ENCODE data around the gene CCT3. TPM values are rescaled to one million over a fixed set of nuclear protein-coding genes. Genes with fewer than 3 reads are reported as not detected.

Gene CCT3
- total RNA-seq, 1 donor from 2014 or later = 347 TPM

Other genes with a start within 250 kb of the CCT3 start
- gene LMNA, start 223.6 kb downstream of the CCT3 start, total RNA-seq (ENCODE audit: unreplicated experiment) = 47.7 TPM
- 4.0 TPM for gene SEMA4A, start 184.7 kb downstream of the CCT3 start, total RNA-seq (ENCODE audit: unreplicated experiment)
- 66.0 TPM for gene SLC25A44, start 144.2 kb downstream of the CCT3 start, total RNA-seq (ENCODE audit: unreplicated experiment)
- gene PMF1, start 125.3 kb downstream of the CCT3 start, total RNA-seq (ENCODE audit: unreplicated experiment) = 31.6 TPM
- not detected for gene BGLAP, start 96.1 kb downstream of the CCT3 start, total RNA-seq (ENCODE audit: unreplicated experiment)
- gene PAQR6, start 90.2 kb downstream of the CCT3 start, total RNA-seq (ENCODE audit: unreplicated experiment) = 10.8 TPM
- 86.6 TPM for gene SMG5, start 55.5 kb downstream of the CCT3 start, total RNA-seq (ENCODE audit: unreplicated experiment)
- 2.4 TPM for gene TMEM79, start 54.0 kb downstream of the CCT3 start, total RNA-seq (ENCODE audit: unreplicated experiment)
- 35.4 TPM for gene GLMP, start 42.6 kb downstream of the CCT3 start, total RNA-seq (ENCODE audit: unreplicated experiment)
- not detected for gene VHLL, start 39.0 kb downstream of the CCT3 start, total RNA-seq (ENCODE audit: unreplicated experiment)
- not detected for gene TSACC, start 234 bp upstream of the CCT3 start, total RNA-seq (ENCODE audit: unreplicated experiment)
- gene RHBG, start 30.9 kb upstream of the CCT3 start, total RNA-seq (ENCODE audit: unreplicated experiment) = not detected
- gene MEF2D, start 162.5 kb upstream of the CCT3 start, total RNA-seq (ENCODE audit: unreplicated experiment) = 50.0 TPM
- gene IQGAP3, start 234.3 kb upstream of the CCT3 start, total RNA-seq (ENCODE audit: unreplicated experiment) = 6.1 TPM
- not detected for gene TTC24, start 241.4 kb upstream of the CCT3 start, total RNA-seq (ENCODE audit: unreplicated experiment)